Motor neuron (in vitro differentiated cells): ENCODE measurements around the gene CHRNB2. TPM values are rescaled to one million over a fixed set of nuclear protein-coding genes. Genes with fewer than 3 reads are reported as not detected.

ENCODE experiments used
- ATAC-seq, 8 experiments: fragments of 200-7000 bp; cut with Tn5 transposase; replicated peaks in 6 of 8; 2 replicates each; pipeline ENCODE4 v1.8.0; 2021; ENCODE audit warnings: mild to moderate bottlenecking in 8 of 8, moderate library complexity in 8 of 8
- H3K27ac ChIP-seq, 2 donors: fragments of 250-450 bp; sonication (Bioruptor Pico); 2 replicates each; pipeline ENCODE4 v1.9.0; 2021; ENCODE audit warnings: antibody characterized with exemption in 2 of 2, mild to moderate bottlenecking in 2 of 2, moderate library complexity in 1 of 2
- H3K4me1 ChIP-seq, 2 donors: fragments of 250-450 bp; sonication (Bioruptor Pico); replicated peaks in 1 of 2; 2 replicates each; pipeline ENCODE4 v1.6.1; 2021; ENCODE audit warnings: antibody characterized with exemption in 2 of 2, mild to moderate bottlenecking in 2 of 2, moderate library complexity in 1 of 2
- H3K4me3 ChIP-seq, 5 donors: fragments of 250-450 bp; sonication (Bioruptor Pico); 2 replicates each; pipeline ENCODE4 v1.9.0; 2021; ENCODE audit warnings: antibody characterized with exemption in 5 of 5, mild to moderate bottlenecking in 5 of 5, moderate library complexity in 4 of 5
- WGBS, 10 experiments: fragments of 450-650 bp; shearing (Covaris generic); methylation state at CpG; one replicate each; pipeline ENCODE4 v1.0.0; 2022; 5-methylcytosine and 5-hydroxymethylcytosine counted together
- in situ Hi-C, 9 experiments: fragments of 400-800 bp; cut with MboI; loops; one replicate each; pipeline ENCODE4 v1.15.0; 2021; ENCODE audit warnings: low sequenced_read_pairs in 9 of 9, low pct_unique_long_range_greater_than_20kb in 2 of 9; ENCODE audit not compliant: unreplicated experiment in 9 of 9
- total RNA-seq, 8 experiments: library from RNA; unstranded; fragments of 300-600 nt; gene quantifications; 2 replicates each; pipeline versions ENCODE4 v1.2.3 to v1.2.4, GENCODE V29; 2022

The CHRNB2 gene
- total RNA-seq, 8 experiments from 2014 or later = 0.81 to 31.9 (median 11.6) TPM

- H3K27ac ChIP-seq = peak overlapping the region in 1 of 2 donors; percentile 31
- 0 to 100% (median 81%) methylated on average over 1 to 13 of the region's 13 CpGs; no CpG with 5 or more reads in 1 of the 10 experiments for WGBS, 10 experiments
- peaks cover 8 to 12% of the 10 kb centered on the region in 2 donors for H3K4me1 ChIP-seq
- in situ Hi-C loops = no loop called here
- no peak overlapping the region for H3K4me3 ChIP-seq
- ATAC-seq = peak; percentile 85 to 98 (median 91)
These were observed 21.1 kb upstream of the CHRNB2 start for GRCh38 chr1:154546264-154547063.

GRCh38 chr1:154547105-154547732 is 20.4 kb upstream of the CHRNB2 start:
- peak in 5 of 8 experiments; percentile 28 to 64 (median 50) for ATAC-seq

GRCh38 chr1:154548028-154548427 is 19.6 kb upstream of the CHRNB2 start:
- in situ Hi-C loops = no loop called here
- H3K27ac ChIP-seq = no peak overlapping the region
- H3K4me1 ChIP-seq = peaks cover 8 to 12% of the 10 kb centered on the region in 2 donors
- no peak overlapping the region for H3K4me3 ChIP-seq
- 0 to 79% (median 45%) methylated on average over 1 of the region's 1 CpG; no CpG with 5 or more reads in 2 of the 10 experiments for WGBS, 10 experiments
- no peak for ATAC-seq

More at GRCh38 chr1:154547105-154547732, 20.4 kb upstream of the CHRNB2 start:
- Histone ChIP-seq H3K27ac (peak overlapping the region in 1 of 2 donors; percentile 31), H3K4me1 (peaks cover 8 to 12% of the 10 kb centered on the region in 2 donors), H3K4me3 (no peak overlapping the region)
- in situ Hi-C loops = no loop called here
- WGBS, 10 experiments = 40 to 100% (median 68%) methylated on average over 1 to 10 of the region's 11 CpGs; no CpG with 5 or more reads in 2 of the 10 experiments

- 88 to 100% (median 100%) methylated on average over 1 to 3 of the region's 3 CpGs; no CpG with 5 or more reads in 3 of the 10 experiments for WGBS, 10 experiments
- no peak for ATAC-seq
- H3K27ac ChIP-seq = no peak overlapping the region
- peaks cover 8 to 12% of the 10 kb centered on the region in 2 donors for H3K4me1 ChIP-seq
- no peak overlapping the region for H3K4me3 ChIP-seq
- in situ Hi-C loops = no loop called here
These were observed 18.3 kb upstream of the CHRNB2 start for GRCh38 chr1:154549202-154549770.

GRCh38 chr1:154550070-154550469 is 17.5 kb upstream of the CHRNB2 start:
- WGBS, 10 experiments = 46 to 97% (median 80%) methylated on average over 1 to 5 of the region's 5 CpGs; no CpG with 5 or more reads in 2 of the 10 experiments
- Histone ChIP-seq H3K27ac (no peak overlapping the region), H3K4me1 (peaks cover 8 to 12% of the 10 kb centered on the region in 2 donors), H3K4me3 (no peak overlapping the region)
- in situ Hi-C loops = loop anchor here in 3 of 9 experiments (25.0 kb wide), 1 partner anchor 512 kb away; the partner anchor contains the start of genes ADAM15 (in 3 of the 3) and EFNA4 (in 3 of the 3)
- no peak for ATAC-seq

- in situ Hi-C loops = loop anchor here in 3 of 9 experiments (25.0 kb wide), 1 partner anchor 512 kb away; the partner anchor contains the start of genes ADAM15 (in 3 of the 3) and EFNA4 (in 3 of the 3)
- H3K4me1 ChIP-seq = peaks cover 8 to 12% of the 10 kb centered on the region in 2 donors
- 67 to 93% (median 77%) methylated on average over 2 to 6 of the region's 6 CpGs; no CpG with 5 or more reads in 3 of the 10 experiments for WGBS, 10 experiments
- H3K4me3 ChIP-seq = no peak overlapping the region
- H3K27ac ChIP-seq = no peak overlapping the region
- no peak for ATAC-seq
These were observed 16.9 kb upstream of the CHRNB2 start for GRCh38 chr1:154550657-154551056.

- Histone ChIP-seq H3K4me3 (no peak overlapping the region), H3K27ac (no peak overlapping the region), H3K4me1 (peaks cover 12 to 15% of the 10 kb centered on the region in 2 donors)
- 87 to 100% (median 96%) methylated on average over 1 to 4 of the region's 4 CpGs; no CpG with 5 or more reads in 6 of the 10 experiments for WGBS, 10 experiments
- in situ Hi-C loops = loop anchor here in 3 of 9 experiments (25.0 kb wide), 1 partner anchor 511 kb away; the partner anchor contains the start of genes ADAM15 (in 3 of the 3) and EFNA4 (in 3 of the 3)
- ATAC-seq = no peak
These were observed 16.1 kb upstream of the CHRNB2 start for GRCh38 chr1:154551474-154551873.

- Histone ChIP-seq H3K4me3 (no peak overlapping the region), H3K27ac (no peak overlapping the region), H3K4me1 (peaks cover 14 to 15% of the 10 kb centered on the region in 2 donors)
- WGBS, 10 experiments = 89 to 100% (median 96%) methylated on average over 2 to 5 of the region's 6 CpGs; no CpG with 5 or more reads in 4 of the 10 experiments
- in situ Hi-C loops = loop anchor here in 3 of 9 experiments (25.0 kb wide), 1 partner anchor 510 kb away; the partner anchor contains the start of genes ADAM15 (in 3 of the 3) and EFNA4 (in 3 of the 3)
- no peak for ATAC-seq
These were observed 15.5 kb upstream of the CHRNB2 start for GRCh38 chr1:154552036-154552435.

- H3K4me1 ChIP-seq = peaks cover 10 to 12% of the 10 kb centered on the region in 2 donors
- no peak overlapping the region for H3K27ac ChIP-seq
- in situ Hi-C loops = loop anchor here in 3 of 9 experiments (25.0 kb wide), 1 partner anchor 509 kb away; the partner anchor contains the start of genes ADAM15 (in 3 of the 3) and EFNA4 (in 3 of the 3)
- 14 to 97% (median 81%) methylated on average over 2 to 12 of the region's 12 CpGs; no CpG with 5 or more reads in 1 of the 10 experiments for WGBS, 10 experiments
- H3K4me3 ChIP-seq = no peak overlapping the region
- ATAC-seq = peak in 3 of 8 experiments; percentile 1 to 72 (median 58)
These were observed 14.2 kb upstream of the CHRNB2 start for GRCh38 chr1:154553056-154554030.

GRCh38 chr1:154556422-154556821 is 11.2 kb upstream of the CHRNB2 start:
- ATAC-seq = no peak
- in situ Hi-C loops = loop anchor here in 3 of 9 experiments (25.0 kb wide), 1 partner anchor 506 kb away; the partner anchor contains the start of genes ADAM15 (in 3 of the 3) and EFNA4 (in 3 of the 3)
- Histone ChIP-seq H3K4me1 (peaks cover 13 to 14% of the 10 kb centered on the region in 2 donors), H3K4me3 (peak overlapping the region in 4 of 5 donors; percentile 63 to 83 (median 78)), H3K27ac (no peak overlapping the region)
- 11 to 57% (median 24%) methylated on average over 1 to 4 of the region's 4 CpGs; no CpG with 5 or more reads in 1 of the 10 experiments for WGBS, 10 experiments

GRCh38 chr1:154557248-154557938 is 10.2 kb upstream of the CHRNB2 start:
- H3K27ac ChIP-seq = no peak overlapping the region
- peaks cover 13 to 14% of the 10 kb centered on the region in 2 donors for H3K4me1 ChIP-seq
- in situ Hi-C loops = loop anchor here in 3 of 9 experiments (25.0 kb wide), 1 partner anchor 505 kb away; the partner anchor contains the start of genes ADAM15 (in 3 of the 3) and EFNA4 (in 3 of the 3)
- no peak for ATAC-seq
- 0 to 15% (median 6%) methylated on average over 2 to 7 of the region's 7 CpGs for WGBS, 10 experiments
- peak overlapping the region; percentile 51 to 83 (median 77) for H3K4me3 ChIP-seq
